Measurements from ENCODE around the gene SCO2.
A peak's percentile ranks its signal among the peaks of the same experiment; 100 is the strongest.

The SCO2 gene

GRCh38 chr22:50525104-50525857 is at the start of gene SCO2:
Gene SCO2 (minus strand): TSS chr22:50525598. CDS start chr22:50524411, 1,187 bp downstream.
- peak; percentile 97 to 98 for DNase-seq (ENCODE audit: low read depth in 2 of 2)

DNA sequence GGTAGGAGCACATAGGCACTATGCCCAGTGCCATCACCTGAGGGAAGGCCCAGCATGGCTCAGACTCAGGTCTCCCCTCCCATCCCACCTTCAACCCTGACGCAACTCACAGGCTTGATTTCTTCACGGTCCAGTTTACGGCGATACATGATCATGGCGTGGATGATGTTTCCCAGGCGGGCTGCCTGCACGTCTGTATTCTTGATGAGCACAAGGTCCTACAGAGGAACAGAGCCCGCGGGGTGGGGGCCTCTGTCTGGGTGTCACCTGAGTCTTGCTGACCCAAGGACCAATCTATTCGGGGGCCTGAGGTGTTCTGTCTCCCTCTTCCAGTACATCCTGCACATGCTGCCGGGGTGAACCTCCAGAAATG is 49.0 kb upstream of the SCO2 start:
- no peak for DNase-seq (ENCODE audit: low read depth in 2 of 2)

DNA sequence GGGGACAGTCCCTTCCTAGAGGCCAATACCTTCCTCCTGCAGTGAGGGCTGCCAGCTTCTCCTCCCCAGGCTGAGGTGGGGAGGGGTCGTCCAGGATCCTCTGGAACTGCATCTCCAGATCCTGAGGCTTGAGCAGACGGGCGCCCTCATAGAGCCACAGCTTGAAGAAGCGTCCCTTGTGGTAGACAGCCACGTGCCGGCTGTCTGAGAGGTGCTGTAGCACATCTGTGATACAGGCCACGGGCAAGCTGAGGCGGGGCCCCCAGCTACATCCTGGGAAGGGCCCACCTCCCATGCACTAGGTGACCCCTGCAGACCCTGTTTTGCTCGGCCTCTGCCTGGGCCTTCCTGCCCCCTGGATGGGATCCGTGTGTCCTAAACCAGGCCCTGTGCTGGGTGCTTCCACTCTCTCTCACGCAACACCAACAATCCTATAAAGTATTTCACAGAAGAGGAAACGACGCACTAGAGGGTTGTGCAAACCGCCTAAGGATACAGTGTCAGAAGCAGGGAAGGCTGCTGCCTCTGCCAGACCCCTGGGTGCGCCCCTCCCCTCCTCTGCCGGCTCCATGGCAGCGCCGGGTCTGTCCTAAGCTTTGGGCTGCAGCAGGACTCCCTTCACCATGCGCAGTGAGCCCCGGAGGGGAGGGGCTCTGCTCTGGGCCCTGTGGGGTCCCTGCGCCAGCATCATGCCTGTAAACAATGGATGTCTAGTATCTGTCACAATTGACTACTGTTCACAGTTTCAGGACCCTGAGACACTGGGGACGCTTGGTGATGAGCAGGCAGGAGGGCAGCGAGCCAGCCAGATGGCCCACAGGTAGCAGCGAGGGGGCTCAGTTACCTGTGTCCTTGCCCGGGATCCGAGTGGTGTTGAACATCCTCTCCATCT is 48.3 kb upstream of the SCO2 start:
- no peak for DNase-seq (ENCODE audit: low read depth in 2 of 2)

DNA sequence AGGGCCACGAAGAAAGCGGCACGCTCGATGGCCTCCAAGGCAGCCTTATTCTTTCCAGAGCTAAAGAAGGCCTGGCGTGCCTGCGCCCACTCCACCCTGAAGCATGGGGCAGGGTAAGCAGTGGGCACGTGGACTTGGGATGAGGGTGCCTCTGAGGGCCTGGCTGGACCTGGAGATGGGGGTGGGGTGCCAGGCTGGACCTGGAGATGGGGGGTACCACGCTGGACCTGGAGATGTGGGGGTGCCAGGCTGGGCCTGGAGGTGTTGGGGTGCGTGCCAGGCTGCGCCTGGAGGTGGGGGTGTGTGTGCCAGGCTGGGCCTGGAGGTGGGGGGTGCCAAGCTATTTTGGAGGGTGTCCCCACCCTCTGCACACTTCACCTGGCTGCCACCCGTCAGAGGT is 47.6 kb upstream of the SCO2 start:
- no peak for DNase-seq (ENCODE audit: low read depth in 2 of 2)

- no peak for DNase-seq (ENCODE audit: low read depth in 2 of 2)
Observed at GRCh38 chr22:50571264-50572175, 46.1 kb upstream of the SCO2 start.

- no peak for DNase-seq (ENCODE audit: low read depth in 2 of 2)
Observed at GRCh38 chr22:50570861-50571260, 45.5 kb upstream of the SCO2 start.

- no peak for DNase-seq (ENCODE audit: low read depth in 2 of 2)
Observed at GRCh38 chr22:50569896-50570535, 44.6 kb upstream of the SCO2 start.

- DNase-seq (ENCODE audit: low read depth in 2 of 2): no peak
Observed at GRCh38 chr22:50569041-50569459, 43.7 kb upstream of the SCO2 start.

GRCh38 chr22:50568626-50569025 is 43.2 kb upstream of the SCO2 start:
- DNase-seq (ENCODE audit: low read depth in 2 of 2): no peak

- no peak for DNase-seq (ENCODE audit: low read depth in 2 of 2)
Observed at GRCh38 chr22:50567721-50568252, 42.4 kb upstream of the SCO2 start.

GRCh38 chr22:50564289-50564688 is 38.9 kb upstream of the SCO2 start:
- no peak for DNase-seq (ENCODE audit: low read depth in 2 of 2)

DNA sequence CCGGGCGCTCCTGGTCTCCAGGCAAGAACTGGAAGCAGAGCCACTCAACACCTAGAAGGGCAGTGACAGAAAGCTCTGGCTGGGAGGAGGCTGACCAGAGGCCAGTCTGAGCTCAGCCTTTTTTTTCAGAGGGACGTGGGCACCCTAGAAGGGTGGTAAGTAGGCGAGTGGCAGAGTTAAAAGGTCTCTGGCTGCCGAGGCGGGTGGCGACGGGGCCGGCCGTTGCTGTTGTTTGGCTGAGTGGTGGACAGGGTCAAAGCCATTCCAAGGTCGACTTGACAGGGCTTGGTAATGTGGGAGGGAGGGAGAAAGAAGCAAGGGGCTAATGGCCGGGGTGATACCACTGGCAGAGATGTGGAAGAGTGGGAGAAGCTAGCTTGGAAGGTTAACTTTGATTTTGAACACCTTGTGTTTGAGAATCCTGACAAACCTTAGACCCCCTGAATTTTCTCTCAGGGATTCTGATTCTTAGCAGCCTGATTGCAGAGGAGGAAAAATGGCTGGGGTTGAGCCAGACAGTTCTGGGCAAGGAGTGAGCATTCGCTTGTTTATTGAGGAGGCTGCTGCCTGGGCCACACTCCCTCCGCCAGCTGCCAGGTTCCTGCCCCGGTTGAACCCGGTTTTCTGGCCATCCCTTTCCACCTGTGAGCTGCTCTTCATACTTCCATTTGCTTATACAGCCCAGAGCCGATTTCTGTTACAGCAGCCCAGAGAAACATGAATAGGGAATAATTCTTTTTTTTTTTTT is 38.2 kb upstream of the SCO2 start:
- DNase-seq (ENCODE audit: low read depth in 2 of 2): no peak

DNA sequence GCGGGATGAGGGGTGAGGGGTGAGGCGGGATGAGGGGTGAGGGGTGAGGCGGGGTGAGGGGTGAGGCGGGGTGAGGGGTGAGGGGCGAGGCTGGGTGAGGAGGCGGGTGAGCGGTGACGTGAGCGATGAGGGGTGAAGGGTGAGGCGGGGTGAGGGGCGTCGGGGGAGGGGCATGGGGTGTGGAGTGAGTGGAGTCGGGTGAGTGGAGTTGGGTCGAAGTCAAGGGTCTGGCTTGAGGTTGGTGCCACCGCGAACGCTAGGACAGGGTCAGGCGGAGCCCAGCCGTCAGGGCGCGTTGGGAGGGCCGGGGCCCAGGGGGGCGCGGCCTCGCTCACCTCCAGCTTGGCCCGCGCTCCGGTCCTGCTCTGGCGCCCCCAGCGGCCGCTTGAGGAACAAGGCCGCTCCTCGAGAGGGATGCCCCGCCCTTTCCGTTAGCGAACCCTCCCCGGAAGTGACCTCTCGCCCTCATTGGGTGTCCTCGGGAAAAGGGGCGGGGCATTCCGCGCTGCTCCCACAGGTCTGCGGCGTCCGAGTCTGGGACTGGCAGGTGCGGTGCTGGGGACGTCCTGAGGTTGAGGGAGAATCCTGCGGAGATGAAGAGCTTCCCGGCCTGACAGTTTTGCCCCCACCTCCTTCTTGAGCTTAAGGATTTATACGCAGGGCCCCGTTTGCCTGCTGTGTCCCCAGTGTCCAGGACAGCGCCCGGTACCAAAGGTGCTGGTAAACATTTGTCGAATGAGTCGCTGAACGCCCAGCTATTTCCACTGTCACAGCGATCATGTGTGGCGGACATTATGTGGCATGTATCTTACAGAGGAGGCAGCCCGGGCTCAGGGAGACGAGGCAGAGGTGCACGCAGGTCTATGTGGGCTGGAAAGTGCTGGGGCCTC is 37.4 kb upstream of the SCO2 start, which contains the start of gene SYCE3:
Gene SYCE3, minus strand, starts transcription at position 397 of the 890 bp plus-strand sequence. CDS start 6,514 bp downstream, outside the sequence.
- DNase-seq (ENCODE audit: low read depth in 2 of 2): peak; percentile 96 to 97

DNA sequence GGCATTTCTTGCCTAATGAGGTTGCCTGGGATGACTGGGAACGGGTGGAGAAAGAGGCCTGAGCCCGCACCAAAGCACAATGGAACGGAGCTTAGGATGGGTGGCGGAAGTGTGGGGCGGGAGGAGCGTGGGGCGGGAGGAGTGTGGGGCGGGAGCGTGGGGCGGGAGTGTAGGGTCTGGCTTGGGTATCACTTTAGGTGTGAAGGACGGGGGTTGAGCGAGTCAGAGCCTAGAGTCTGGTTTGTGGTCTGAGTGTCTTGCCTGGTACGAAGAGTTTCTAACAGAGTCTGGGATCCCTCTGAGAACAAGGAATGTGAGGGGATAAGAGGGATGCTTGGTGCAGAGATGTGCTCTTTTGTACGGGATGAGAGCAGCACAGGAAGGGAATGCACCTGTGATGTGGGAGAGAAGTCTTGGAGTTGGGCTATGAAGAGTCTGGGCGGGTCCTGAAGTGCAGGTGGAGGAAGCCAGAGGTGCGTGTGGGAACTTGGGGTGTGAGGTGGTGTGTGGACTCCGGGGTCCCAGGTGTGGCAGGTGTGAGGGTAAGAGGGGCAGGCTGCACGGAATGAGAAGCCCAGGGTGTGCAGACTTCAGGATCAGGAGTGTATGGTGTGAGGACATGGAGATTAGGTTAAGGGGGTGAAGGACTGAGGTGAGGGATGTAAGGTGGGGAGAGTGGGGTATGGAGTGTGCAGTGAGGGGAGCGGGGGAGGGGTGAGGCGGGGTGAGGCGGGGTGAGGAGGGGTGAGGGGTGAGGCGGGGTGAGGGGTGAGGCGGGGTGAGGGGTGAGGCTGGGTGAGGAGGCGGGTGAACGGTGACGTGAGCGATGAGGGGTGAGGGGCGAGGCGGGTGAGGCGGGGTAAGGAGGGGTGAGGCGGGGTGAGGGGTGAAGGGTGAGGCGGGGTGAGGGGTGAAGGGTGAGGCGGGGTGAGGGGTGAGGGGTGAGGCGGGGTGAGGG is 36.3 kb upstream of the SCO2 start:
- no peak for DNase-seq (ENCODE audit: low read depth in 2 of 2)

DNA sequence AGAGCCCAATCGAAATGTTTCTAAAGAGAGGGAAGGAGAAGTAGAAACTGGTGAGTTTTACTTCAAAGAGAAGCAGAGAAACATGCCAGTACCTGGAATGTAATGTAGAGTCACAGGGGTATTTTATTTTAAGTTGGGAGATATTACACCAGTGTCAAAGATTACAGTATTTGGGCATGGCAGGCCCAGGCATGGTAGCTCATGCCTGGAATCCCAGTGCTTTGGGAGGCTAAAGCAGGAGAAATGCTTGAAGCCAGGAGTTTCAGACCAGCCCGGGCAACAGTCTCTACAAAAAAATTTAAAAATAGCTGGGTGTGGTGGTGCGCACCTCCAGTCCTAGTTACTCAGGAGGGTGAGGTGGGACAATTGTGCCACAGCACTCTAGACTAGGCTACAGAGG is 34.6 kb upstream of the SCO2 start:
- DNase-seq (ENCODE audit: low read depth in 2 of 2): no peak

DNA sequence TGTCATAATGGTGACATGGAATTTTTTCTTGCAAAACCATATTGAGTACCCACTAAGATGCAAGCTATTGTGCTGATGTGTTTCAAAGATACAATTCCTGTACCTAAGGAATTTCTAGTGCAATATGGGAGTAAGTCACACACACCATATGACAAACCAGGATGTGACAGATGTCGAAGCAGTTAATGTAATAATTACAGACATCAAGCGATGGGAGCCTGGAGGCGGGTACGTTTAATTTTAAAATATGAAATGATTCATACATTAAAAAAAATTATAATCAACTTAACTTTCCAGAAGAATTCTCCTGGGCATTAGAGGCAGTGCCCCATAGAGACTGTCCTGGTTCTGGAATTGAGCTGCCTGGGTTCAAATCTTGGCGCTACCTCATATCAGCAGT is 31.3 kb upstream of the SCO2 start:
- no peak for DNase-seq (ENCODE audit: low read depth in 2 of 2)

DNA sequence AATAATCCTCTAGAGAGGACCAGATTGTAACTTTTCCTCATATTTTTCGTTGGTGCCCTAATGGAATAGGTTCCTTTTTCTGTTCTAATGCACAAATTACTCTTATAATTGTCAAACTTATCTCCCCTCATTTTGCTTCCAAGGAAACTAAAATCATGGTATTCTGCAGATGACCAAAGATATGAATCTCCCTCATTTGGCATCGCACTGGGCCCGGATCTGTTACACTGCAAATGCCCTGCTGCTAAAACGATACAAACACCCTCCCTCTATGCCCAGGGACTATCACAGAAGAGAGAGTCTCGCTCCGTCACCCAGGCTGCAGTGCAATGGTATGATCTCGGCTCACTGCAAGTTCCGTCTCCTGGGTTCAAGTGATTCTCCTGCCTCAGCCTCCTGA is 27.9 kb upstream of the SCO2 start:
- DNase-seq (ENCODE audit: low read depth in 2 of 2): no peak

DNA sequence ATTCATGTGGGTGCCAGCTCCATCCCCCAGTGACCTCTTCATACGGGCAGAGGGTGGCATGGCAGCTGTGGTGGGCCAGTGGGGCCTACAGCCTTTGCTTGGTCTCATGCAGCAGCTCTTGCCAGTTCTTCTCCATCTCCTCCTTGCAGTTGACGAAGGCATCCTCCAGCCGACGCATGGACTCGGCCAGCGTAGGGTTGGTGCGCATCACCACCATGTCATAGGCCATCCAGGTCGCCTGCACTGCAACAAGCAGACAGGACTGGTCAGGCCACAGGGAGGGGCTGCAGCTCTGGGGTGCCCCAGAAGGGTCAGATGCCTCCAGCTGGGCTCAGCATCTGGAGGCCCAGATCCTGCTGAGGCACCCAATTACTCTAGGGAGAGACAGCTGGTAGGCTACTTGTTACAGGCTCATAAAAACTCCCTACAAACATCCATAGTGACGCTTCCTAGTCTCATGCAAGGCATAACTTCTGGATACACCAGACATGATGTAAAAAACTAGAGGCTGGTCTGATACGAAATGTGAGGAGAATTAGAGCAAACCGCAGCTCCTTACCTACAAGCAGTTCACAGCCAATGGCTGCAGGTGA is 25.9 kb upstream of the SCO2 start:
- no peak for DNase-seq (ENCODE audit: low read depth in 2 of 2)
